Epithelial cell of esophagus (primary cell): ENCODE measurements around the gene ZMYND15.

ENCODE experiments used
- DNase-seq: peaks from one replicate; pipeline ENCODE4 v3.0.0; 2010; ENCODE audit warnings: low read depth
- H3K4me3 ChIP-seq: 2 replicates; pipeline ENCODE4 v1.5.1; 2011; ENCODE audit warnings: mild to moderate bottlenecking, low read length, control low read depth
- TF ChIP-seq, protein P1 (sequence below): IDR thresholded peaks from 2 replicates; pipeline ENCODE4 v1.5.1; 2011; ENCODE audit warnings: low read depth, mild to moderate bottlenecking, low read length, control low read depth, inconsistent platforms; ENCODE audit not compliant: insufficient read depth; ENCODE audit errors: missing control alignments

ZMYND15 gene

DNA sequence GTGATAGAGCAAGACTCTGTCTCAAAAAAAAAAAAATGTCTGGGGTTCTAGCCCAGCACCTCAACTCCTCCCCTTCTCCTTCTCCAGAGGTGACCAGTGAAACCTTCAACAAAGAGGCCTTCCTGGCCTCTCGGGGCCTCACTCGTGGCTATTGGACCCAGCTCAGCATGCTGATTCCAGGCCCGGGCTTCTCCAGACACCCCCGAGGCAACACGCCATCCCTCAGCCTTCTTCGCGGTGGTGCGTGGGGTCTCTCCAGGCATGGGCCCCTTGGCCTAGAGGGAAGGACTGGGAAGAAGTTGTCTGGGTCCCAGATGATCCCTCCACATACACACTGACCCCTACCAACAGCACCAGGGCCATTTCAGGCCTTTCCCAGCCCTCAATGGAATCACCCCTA, 3.6 kb downstream of the ZMYND15 start:
- TF ChIP-seq, protein P1, sequence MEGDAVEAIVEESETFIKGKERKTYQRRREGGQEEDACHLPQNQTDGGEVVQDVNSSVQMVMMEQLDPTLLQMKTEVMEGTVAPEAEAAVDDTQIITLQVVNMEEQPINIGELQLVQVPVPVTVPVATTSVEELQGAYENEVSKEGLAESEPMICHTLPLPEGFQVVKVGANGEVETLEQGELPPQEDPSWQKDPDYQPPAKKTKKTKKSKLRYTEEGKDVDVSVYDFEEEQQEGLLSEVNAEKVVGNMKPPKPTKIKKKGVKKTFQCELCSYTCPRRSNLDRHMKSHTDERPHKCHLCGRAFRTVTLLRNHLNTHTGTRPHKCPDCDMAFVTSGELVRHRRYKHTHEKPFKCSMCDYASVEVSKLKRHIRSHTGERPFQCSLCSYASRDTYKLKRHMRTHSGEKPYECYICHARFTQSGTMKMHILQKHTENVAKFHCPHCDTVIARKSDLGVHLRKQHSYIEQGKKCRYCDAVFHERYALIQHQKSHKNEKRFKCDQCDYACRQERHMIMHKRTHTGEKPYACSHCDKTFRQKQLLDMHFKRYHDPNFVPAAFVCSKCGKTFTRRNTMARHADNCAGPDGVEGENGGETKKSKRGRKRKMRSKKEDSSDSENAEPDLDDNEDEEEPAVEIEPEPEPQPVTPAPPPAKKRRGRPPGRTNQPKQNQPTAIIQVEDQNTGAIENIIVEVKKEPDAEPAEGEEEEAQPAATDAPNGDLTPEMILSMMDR, result no peak
- no peak for DNase-seq
- H3K4me3 ChIP-seq, result no peak overlapping the region

DNA sequence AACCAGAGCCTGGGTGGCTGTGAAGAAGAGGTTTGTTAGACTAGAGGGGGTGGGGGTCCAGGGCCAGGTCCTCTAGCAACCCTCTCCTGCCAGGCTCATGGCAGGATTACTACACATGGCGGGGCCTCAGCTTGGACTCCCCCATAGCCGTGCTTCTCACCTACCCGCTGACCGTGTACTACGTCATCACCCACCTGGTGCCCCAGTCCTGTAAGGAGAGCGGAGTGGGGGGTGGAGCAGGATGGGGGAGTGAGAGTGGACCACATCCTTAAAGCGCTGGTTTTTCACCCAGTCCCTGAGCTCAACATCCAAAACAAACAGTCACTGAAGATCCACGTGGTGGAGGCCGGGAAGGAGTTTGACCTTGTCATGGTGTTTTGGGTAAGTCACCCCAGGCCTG, 4.3 kb downstream of the ZMYND15 start:
- no peak overlapping the region for H3K4me3 ChIP-seq
- no peak for DNase-seq
- TF ChIP-seq, protein P1, result no peak

DNA sequence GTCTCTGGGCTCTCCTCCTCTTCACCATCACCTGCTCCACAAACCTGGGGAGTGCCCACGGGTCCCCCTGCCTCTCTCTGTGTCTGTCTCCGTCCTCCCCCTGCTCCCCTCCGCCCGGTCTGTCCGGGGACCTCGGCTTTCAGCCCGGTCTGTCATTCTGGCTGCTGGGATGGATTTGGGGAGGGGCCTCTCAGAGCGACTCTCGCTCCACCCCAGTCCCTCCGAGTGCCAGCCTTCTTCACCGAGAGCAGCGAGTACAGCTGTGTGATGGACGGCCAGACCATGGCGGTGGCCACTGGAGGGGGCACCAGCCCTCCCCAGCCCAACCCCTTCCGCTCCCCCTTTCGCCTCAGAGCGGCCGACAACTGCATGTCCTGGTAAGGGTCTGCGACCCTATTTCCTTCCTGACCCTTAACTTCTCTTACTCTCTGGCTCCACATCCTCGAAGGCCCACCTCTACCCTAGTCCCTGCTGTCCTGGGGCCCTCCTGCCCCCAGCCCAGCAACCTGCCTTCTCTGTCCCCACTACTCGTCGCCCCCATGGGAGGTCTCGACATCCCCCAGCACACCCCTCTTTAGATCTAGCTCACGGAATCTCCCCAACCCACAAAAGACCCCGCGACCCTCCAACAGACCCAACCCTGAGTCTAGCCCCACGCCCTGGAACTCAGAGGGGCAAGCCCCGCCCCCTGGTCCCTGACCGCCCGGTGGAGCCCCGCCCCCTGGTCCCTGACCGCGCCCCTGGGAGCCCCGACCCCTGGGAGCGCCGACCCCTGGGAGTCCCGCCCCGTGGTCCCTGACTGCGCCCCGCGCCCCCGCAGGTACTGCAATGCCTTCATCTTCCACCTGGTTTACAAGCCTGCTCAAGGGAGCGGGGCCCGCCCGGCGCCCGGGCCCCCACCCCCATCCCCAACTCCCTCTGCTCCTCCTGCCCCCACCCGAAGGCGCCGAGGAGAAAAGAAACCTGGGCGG, 5.7 kb downstream of the ZMYND15 start:
- H3K4me3 ChIP-seq, result no peak overlapping the region
- TF ChIP-seq, protein P1, result no peak
- no peak for DNase-seq

DNA sequence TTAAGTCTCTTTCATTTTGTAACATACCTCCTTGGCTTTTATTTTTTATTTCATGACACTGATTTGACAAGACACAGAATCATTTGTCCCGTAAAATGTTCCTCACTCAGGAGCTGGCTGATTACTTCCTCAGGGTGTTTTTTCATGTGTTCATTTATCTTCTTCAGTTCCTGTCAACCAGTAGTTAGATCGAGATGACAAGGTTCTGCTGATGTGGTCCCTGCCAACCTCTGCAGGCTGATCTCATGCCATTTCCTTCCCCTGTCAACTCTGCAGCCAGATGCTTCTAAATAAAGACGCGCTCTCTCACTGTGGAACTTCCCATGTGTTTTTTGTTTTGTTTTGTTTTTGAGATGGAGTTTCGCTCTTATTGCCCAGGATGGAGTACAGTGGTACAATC, 8.2 kb downstream of the ZMYND15 start:
- TF ChIP-seq, protein P1, result no peak
- H3K4me3 ChIP-seq, result no peak overlapping the region
- DNase-seq, result no peak

DNA sequence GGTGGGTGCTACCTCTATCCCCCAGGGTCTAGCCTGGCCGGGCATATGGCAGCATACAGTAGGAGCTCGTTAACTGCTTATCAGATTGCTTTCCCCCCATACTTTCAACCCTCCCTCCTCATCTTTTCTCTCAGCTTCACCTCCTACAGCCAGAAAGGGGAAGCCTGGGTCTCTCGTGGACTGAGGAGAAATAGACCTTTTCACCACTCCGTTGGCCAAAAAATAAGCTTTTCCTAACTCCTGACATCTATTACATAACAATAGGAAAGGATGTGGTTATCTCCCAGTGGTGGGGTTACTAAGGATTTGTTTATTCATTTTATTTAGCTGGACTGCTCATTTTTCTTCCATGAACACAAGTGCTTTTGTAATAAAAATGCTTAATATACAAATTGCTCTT, 9.1 kb downstream of the ZMYND15 start:
- TF ChIP-seq, protein P1, result no peak
- no peak for DNase-seq

DNA sequence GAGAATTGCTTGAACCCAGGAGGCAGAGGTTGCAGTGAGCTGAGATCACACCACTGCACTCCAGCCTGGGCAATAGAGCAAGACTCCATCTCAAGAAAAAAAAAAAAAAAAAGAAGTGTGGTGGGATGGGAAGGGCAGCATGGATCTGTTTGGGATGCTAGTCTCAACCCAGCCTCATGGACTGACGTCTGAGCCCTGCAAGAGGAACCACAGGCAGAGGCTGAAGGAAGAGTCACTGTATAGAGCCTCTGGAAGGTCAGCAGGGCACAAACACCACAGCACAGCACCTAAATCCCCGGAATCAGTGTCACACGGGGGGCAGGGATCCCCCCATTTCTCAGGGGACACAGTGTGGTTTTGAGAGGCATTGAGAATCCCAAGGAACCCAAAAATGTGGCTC, 11.0 kb downstream of the ZMYND15 start:
- TF ChIP-seq, protein P1, result no peak
- no peak for DNase-seq
- H3K4me3 ChIP-seq, result no peak overlapping the region

More for the DNA sequence above, 9.1 kb downstream of the ZMYND15 start:
- no peak overlapping the region for H3K4me3 ChIP-seq

DNA sequence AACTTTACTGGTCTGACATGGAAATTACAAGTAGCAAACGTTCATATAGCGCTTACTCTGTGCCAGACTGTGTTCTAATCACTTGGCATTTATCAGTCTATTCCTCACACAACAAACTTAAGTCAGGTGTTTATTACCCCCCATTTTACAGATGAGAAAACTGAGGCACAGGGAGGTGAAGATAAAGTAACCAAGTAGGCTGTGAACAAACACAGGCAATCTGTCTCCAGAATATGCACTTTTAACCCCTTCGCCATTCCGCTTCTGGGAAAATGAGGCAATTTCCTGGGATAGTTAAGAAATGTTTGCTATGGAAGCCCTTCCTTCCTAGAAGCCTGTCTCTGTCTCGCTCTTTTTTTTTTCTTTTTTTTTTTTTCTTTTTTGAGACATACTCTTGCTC, 12.3 kb downstream of the ZMYND15 start:
- no peak overlapping the region for H3K4me3 ChIP-seq
- no peak for DNase-seq
- TF ChIP-seq, protein P1, result no peak
